Naive B cell (primary cell): Measurements from ENCODE around the gene FIGNL2. TPM values are rescaled to one million over a fixed set of nuclear protein-coding genes. Genes with fewer than 3 reads are reported as not detected.

Experiments used
- ATAC-seq, 2 donors: fragments of 150-1000 bp; cut with Tn5 transposase; 2 replicates each; pipeline ENCODE4 v1.10.0; 2021; ENCODE audit warnings: low read depth in 2 of 2, mild to moderate bottlenecking in 2 of 2, moderate library complexity in 2 of 2
- DNase-seq: peaks from one replicate; pipeline ENCODE4 v3.0.0; 2022
- H3K27ac Mint-ChIP-seq, 6 donors: one replicate each; pipeline ENCODE4 v1.8.0; 2020 to 2022; ENCODE audit warnings: mild to moderate bottlenecking in 6 of 6, mixed read lengths in 6 of 6, moderate library complexity in 5 of 6, inconsistent platforms in 2 of 6
- H3K27me3 Mint-ChIP-seq, 3 donors: one replicate each; pipeline ENCODE4 v1.8.0; 2021 to 2022; ENCODE audit warnings: mixed read lengths in 3 of 3, mild to moderate bottlenecking in 1 of 3
- H3K36me3 Mint-ChIP-seq, 2 donors: one replicate each; pipeline ENCODE4 v1.8.0; 2020 to 2022; ENCODE audit warnings: mixed read lengths in 2 of 2, inconsistent platforms in 1 of 2, mild to moderate bottlenecking in 1 of 2
- H3K4me1 Mint-ChIP-seq, 3 donors: one replicate each; pipeline ENCODE4 v1.8.0; 2020 to 2022; ENCODE audit warnings: mixed read lengths in 3 of 3, inconsistent platforms in 1 of 3, mild to moderate bottlenecking in 1 of 3, moderate library complexity in 1 of 3
- H3K4me3 Mint-ChIP-seq, 8 donors: one replicate each; pipeline ENCODE4 v1.8.0; 2020 to 2022; ENCODE audit warnings: mild to moderate bottlenecking in 8 of 8, mixed read lengths in 8 of 8, moderate library complexity in 8 of 8, inconsistent platforms in 2 of 8
- H3K9me3 Mint-ChIP-seq, 7 donors: one replicate each; pipeline ENCODE4 v1.8.0; 2020 to 2022; ENCODE audit warnings: mixed read lengths in 7 of 7, mild to moderate bottlenecking in 5 of 7, inconsistent platforms in 2 of 7, moderate library complexity in 1 of 7
- polyA plus RNA-seq, 6 donors: library from polyadenylated mRNA; unstranded; fragments of 300-500 nt; fragmentation: Illumina TruSeq; gene quantifications; one replicate each; pipeline ENCODE4 v1.2.3, GENCODE V29; 2021; ENCODE audit warnings: low read depth in 6 of 6

FIGNL2 gene
- polyA plus RNA-seq, 6 donors from 2014 or later = 0.06 to 0.11 TPM; not detected in 4

- H3K4me3 Mint-ChIP-seq = peak overlapping the region; percentile 50 to 85 (median 70)
- H3K27ac Mint-ChIP-seq = peak overlapping the region in 1 of 6 donors; percentile 18
- H3K36me3 Mint-ChIP-seq = no peaks in the 10 kb centered on the region
- H3K9me3 Mint-ChIP-seq = no peaks in the 10 kb centered on the region
- H3K4me1 Mint-ChIP-seq = peaks cover 7 to 28% (median 9%) of the 10 kb centered on the region in 3 donors
- ATAC-seq (peak; percentile 13 to 15), DNase-seq (no peak)
- H3K27me3 Mint-ChIP-seq = peaks cover 10 to 33% (median 28%) of the 10 kb centered on the region in 3 donors
Observed at GRCh38 chr12:51821440-51822260, 26.9 kb downstream of the FIGNL2 start.

- Mint-ChIP-seq H3K27ac (no peak overlapping the region), H3K27me3 (peaks cover 15 to 36% (median 30%) of the 10 kb centered on the region in 3 donors), H3K36me3 (no peaks in the 10 kb centered on the region), H3K4me3 (peak overlapping the region; percentile 56 to 83 (median 74)), H3K4me1 (peaks cover 4 to 28% (median 7%) of the 10 kb centered on the region in 3 donors), H3K9me3 (no peaks in the 10 kb centered on the region)
- peak; percentile 82 for DNase-seq
- ATAC-seq = peak; percentile 83 to 86
Observed at GRCh38 chr12:51820526-51821439, 27.7 kb downstream of the FIGNL2 start.

DNA sequence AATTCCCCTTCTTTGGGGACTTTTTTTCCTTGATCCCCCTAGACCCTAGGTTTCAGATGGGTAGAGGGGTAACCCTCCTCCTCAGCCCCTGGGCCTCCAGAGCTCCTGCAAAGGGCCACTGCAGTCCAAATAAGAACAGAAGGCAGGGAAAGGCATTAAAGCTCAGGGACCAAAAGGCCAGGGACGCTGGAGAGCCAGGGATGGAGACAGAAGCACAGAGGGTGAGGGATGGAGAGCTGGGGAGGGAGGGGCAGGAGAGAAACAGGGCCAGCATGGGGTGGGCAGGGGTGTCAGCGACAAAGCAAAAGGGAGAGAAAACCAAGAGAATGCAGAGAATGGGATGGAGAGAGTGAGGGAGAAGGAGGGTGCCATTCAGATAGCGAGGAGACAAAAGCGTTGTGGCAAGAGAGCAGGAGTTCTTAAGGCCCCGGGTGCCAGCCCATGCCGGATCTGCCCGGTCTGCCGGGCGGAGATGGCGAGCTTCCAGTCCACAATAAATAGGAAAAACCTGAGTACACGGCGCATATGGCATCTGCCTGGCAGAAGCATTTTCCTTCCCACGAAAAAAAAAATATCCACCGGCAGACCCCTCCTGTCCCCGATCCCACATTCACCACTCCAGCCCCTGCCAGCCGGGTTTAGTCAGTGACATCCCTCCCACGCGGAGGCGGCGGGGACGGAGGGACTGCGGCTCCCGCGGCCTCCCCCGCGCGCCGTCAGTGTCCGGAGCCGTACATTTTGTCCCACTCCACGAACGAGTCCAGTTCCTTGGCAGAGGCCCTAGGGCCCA is 28.6 kb downstream of the FIGNL2 start:
- no peak for DNase-seq
- Mint-ChIP-seq H3K4me1 (peaks cover 12 to 33% (median 15%) of the 10 kb centered on the region in 3 donors), H3K9me3 (no peaks in the 10 kb centered on the region), H3K27ac (no peak overlapping the region), H3K4me3 (peak overlapping the region; percentile 61 to 84 (median 76)), H3K27me3 (peaks cover 23 to 44% (median 36%) of the 10 kb centered on the region in 3 donors), H3K36me3 (no peaks in the 10 kb centered on the region)
- ATAC-seq = no peak

- no peak overlapping the region for H3K27ac Mint-ChIP-seq
- ATAC-seq = no peak
Observed at GRCh38 chr12:51818566-51819300, 29.8 kb downstream of the FIGNL2 start.

DNA sequence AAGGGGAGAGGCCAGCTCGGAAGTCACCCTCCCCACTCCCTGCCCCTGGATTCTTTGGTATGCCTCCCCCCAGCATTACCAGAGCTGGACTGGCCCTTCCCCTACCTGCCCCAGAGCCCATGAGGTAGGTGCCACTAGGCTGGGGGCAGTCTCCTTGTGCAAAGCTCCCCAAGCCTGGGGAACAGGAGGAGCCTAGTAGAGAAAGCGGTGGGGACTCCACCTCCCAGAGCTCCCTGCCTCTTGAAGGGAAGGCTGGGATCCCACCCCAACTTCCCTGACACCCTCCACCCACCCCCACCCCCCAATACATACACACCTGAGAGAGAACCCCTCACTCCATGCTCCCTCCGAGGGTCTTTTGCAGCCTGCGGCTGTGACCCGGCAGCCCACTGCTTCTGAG is 30.4 kb downstream of the FIGNL2 start:
- Mint-ChIP-seq H3K4me3 (peak overlapping the region in 2 of 8 donors; percentile 57 to 84), H3K4me1 (peaks cover 12 to 25% (median 15%) of the 10 kb centered on the region in 3 donors), H3K9me3 (no peaks in the 10 kb centered on the region), H3K36me3 (no peaks in the 10 kb centered on the region), H3K27me3 (peaks cover 21 to 54% (median 37%) of the 10 kb centered on the region in 3 donors), H3K27ac (no peak overlapping the region)
- ATAC-seq (no peak), DNase-seq (no peak)

More at GRCh38 chr12:51818566-51819300, 29.8 kb downstream of the FIGNL2 start:
- Mint-ChIP-seq H3K4me3 (peak overlapping the region in 1 of 8 donors; percentile 21), H3K9me3 (no peaks in the 10 kb centered on the region), H3K27me3 (peaks cover 21 to 47% (median 37%) of the 10 kb centered on the region in 3 donors), H3K4me1 (peaks cover 12 to 29% (median 15%) of the 10 kb centered on the region in 3 donors), H3K36me3 (no peaks in the 10 kb centered on the region)
- DNase-seq = no peak

- peaks cover 12 to 18% (median 15%) of the 10 kb centered on the region in 3 donors for H3K4me1 Mint-ChIP-seq
- H3K4me3 Mint-ChIP-seq = peak overlapping the region in 2 of 8 donors; percentile 57 to 84
- H3K27me3 Mint-ChIP-seq = peaks cover 21 to 54% (median 37%) of the 10 kb centered on the region in 3 donors
- DNase-seq = no peak
- H3K36me3 Mint-ChIP-seq = no peaks in the 10 kb centered on the region
- no peaks in the 10 kb centered on the region for H3K9me3 Mint-ChIP-seq
- H3K27ac Mint-ChIP-seq = no peak overlapping the region
- no peak for ATAC-seq
Observed at GRCh38 chr12:51817027-51817953, 31.2 kb downstream of the FIGNL2 start.

DNA sequence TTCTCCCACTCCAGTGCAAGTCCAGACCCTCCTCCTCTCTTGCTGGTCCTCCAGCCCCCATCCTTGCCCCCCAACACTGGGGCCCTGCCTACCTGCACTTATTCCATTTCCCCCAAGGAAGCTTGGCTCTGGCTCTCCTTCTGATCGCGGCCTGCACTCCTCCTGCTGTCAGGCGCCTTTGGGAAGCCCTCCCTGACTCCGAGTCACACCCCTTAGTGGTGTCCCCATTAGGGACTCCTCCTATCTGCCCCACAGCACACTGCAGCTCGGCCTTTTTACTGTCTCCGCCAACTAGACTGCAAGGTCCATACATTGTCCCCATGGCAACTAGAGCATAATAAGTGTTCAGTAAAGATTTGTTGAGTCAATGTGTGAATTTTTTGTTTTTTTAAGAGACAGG is 32.9 kb downstream of the FIGNL2 start:
- no peak overlapping the region for H3K27ac Mint-ChIP-seq
- peak overlapping the region; percentile 75 to 92 (median 84) for H3K4me3 Mint-ChIP-seq
- DNase-seq = no peak
- ATAC-seq = no peak
- peaks cover 12 to 21% (median 15%) of the 10 kb centered on the region in 3 donors for H3K4me1 Mint-ChIP-seq
- H3K9me3 Mint-ChIP-seq = no peaks in the 10 kb centered on the region
- H3K36me3 Mint-ChIP-seq = no peaks in the 10 kb centered on the region
- H3K27me3 Mint-ChIP-seq = peaks cover 21 to 65% (median 37%) of the 10 kb centered on the region in 3 donors

DNA sequence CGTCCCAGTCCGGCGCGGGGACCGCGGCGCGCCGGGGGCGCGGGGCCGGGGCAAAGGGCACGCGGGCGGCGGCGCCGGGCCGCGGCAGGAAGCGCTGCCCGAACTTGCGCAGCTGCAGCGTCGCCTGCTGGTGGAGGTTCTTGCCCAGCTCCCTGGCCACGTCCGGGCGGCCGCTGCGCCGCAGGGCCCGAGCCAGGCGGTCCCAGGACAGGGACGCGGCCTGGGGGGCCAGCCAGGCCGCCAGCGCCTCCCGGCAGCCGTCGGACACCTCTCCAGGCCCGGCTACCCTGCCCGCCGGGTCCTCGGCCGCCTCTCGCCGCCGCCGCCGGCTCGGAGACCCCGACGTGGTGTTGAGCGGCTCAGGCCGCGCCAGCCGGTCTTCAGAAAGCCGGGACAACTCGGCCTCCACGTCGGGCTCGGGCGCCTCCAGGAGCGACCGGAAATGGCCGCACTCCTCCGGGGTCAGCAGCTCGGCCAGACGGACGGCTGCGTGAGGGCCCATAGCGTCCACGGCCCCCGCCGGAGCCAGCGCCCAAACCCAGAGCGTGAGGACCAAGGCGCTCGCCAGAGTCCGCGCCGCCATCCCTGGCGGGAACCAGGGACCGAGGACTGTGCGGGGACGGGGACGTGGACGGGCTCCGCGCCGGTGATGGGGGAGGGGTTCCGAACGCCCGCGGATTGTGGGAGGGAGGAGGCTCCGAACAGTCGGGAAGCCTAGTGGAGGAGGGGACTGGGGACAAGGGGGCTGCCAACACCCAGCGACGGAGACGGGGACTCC is 34.0 kb downstream of the FIGNL2 start:
- peaks cover 8 to 14% (median 9%) of the 10 kb centered on the region in 3 donors for H3K4me1 Mint-ChIP-seq
- DNase-seq (peak; percentile 59), ATAC-seq (peak; percentile 85 to 93)
- no peaks in the 10 kb centered on the region for H3K9me3 Mint-ChIP-seq
- no peaks in the 10 kb centered on the region for H3K36me3 Mint-ChIP-seq
- H3K4me3 Mint-ChIP-seq = peak overlapping the region; percentile 75 to 92 (median 84)
- peaks cover 21 to 59% (median 37%) of the 10 kb centered on the region in 3 donors for H3K27me3 Mint-ChIP-seq
- peak overlapping the region in 2 of 6 donors; percentile 56 to 59 for H3K27ac Mint-ChIP-seq

DNA sequence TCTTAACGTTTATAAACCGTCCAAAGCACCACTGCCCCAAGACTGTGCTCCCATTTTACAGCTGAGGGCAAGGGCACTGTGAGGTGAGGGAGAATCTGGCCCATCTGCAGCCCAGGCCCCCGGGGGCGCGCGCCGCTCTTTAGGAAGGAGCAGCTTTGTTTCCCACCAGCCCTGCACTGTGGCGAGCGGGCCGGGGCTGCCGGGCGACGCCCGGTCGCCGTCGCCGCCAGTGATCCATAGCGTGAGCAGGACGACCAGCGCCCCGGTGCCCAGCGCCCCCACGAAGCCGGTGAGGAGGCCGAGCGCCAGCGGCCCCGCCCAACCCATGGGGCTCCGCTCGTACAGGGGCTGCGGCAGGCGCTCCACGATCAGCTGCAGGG is 34.6 kb downstream of the FIGNL2 start:
- peaks cover 26 to 62% (median 40%) of the 10 kb centered on the region in 3 donors for H3K27me3 Mint-ChIP-seq

GRCh38 chr12:51812871-51813270 is 35.6 kb downstream of the FIGNL2 start:
- peaks cover 25 to 64% (median 44%) of the 10 kb centered on the region in 3 donors for H3K27me3 Mint-ChIP-seq
- H3K4me1 Mint-ChIP-seq = peaks cover 13 to 18% (median 15%) of the 10 kb centered on the region in 3 donors
- H3K27ac Mint-ChIP-seq = no peak overlapping the region
- no peaks in the 10 kb centered on the region for H3K9me3 Mint-ChIP-seq
- no peak for ATAC-seq
- DNase-seq = no peak
- H3K36me3 Mint-ChIP-seq = no peaks in the 10 kb centered on the region
- peak overlapping the region in 7 of 8 donors; percentile 65 to 83 (median 76) for H3K4me3 Mint-ChIP-seq

More for the DNA sequence above, 34.6 kb downstream of the FIGNL2 start:
- Mint-ChIP-seq H3K27ac (no peak overlapping the region), H3K36me3 (no peaks in the 10 kb centered on the region), H3K4me1 (peaks cover 13 to 18% (median 14%) of the 10 kb centered on the region in 3 donors), H3K9me3 (no peaks in the 10 kb centered on the region), H3K4me3 (peak overlapping the region; percentile 24 to 83 (median 72))
- DNase-seq (no peak), ATAC-seq (peak in 1 of 2 donors; percentile 17)
